Measurements from ENCODE around the gene ZFY.

DNA sequence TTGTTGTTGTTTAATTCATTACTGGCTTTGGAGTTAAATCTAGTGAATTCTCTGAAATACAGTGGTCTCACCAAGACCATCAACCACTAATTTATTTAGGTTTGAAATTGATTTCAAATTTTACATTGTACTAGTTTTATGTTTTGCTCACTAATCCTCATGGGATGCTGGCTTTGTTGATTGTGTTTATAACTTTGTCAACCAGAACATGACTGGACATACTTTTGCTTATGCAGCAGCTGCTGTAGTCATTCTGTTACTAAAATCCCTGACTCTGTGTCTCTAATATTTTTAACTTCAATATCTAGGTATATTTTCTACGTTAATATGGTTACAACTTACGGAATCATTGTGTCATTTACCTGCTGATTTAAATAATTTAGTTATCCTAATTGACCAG is 26.9 kb downstream of the ZFY start:
- no peak for TF ChIP-seq POLR2A (IDR thresholded peaks at IDR 0.05; ENCODE audit: low read length)
- no peak for TF ChIP-seq GATA1 (IDR thresholded peaks at IDR 0.05; ENCODE audit: low read depth, low read length)
